ENCODE data around the gene SLC38A1.
"Not testable (repeated sequence)": the region's sequence is repeated elsewhere in the genome, so short reads cannot be mapped to it uniquely, and the experiment has no call there.

SLC38A1 gene

GRCh38 chr12:46205294-46205693 lies 63.5 kb downstream of the SLC38A1 start:
- no peak for DNase-seq

DNA sequence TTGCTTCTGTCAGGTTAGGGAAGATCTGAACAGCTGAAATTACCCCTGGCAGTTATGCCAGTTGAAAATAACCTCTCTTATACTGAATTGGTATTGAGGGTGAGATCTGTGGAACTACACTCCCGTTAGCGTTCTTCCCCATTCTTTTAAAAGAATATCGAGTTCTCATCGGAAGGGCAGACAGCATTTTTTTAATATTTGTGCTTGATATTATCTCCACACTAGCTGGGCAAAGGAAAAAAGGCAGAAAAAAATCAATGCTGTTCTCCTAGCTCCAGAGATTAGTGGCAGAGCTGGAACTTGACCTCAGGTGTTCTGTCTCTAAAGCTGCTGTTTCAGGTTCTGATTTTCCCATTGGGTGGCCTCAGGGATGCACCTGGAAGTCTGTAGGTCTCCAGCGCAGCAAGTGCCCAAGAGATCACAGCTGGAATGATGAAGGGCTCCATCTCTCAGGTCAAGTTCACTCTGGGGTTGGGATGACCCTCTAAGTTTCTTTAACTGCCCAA lies 67.5 kb downstream of the SLC38A1 start:
- DNase-seq: no peak

GRCh38 chr12:46200551-46200950 lies 68.3 kb downstream of the SLC38A1 start:
- no peak for DNase-seq

DNA sequence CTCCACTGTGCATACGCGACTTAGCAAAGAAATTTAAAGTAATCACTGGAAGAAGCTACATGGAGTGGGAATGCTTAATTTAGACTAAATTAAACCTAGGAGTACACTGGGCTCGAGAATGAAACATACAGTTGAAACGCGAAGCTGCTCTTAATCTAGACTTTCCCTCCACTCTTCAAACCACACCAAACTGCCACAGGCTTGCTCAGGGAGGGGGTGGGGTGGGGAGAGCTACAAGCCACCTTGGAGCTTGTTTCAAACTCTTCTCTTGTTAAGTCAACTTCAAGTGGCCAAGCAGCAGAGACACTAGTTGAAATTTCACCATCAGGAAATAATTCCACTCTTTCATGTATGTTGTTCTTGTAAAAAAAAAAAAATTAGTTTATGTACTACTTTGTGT lies 69.9 kb downstream of the SLC38A1 start:
- no peak for DNase-seq

- DNase-seq: no peak
Observed at GRCh38 chr12:46197883-46198282, 71.0 kb downstream of the SLC38A1 start.

GRCh38 chr12:46190533-46190932 lies 78.3 kb downstream of the SLC38A1 start:
- not testable (repeated sequence) for DNase-seq

DNA sequence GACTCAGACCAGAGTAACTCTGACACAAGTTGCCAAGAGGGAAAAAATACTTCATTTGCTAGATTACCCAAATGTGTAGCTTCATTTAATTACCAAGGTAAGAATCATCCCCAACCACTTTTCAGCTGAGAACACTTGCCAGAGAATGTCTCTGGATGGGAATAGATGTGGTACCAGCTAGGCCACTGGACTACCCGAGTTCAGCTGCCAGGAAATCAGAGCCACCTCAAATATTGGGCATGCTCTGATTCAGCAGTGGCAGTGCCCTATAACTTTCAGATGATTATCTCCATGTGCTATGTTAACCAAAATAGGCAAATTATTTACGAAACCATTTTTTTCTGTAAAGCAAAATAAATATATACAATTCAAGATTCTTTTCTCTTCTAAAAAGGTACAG lies 80.7 kb downstream of the SLC38A1 start:
- no peak for DNase-seq

- DNase-seq: no peak
Observed at GRCh38 chr12:46187023-46187422, 81.8 kb downstream of the SLC38A1 start.

GRCh38 chr12:46186088-46186487 lies 82.8 kb downstream of the SLC38A1 start:
- DNase-seq: no peak

- no peak for DNase-seq
Observed at GRCh38 chr12:46185686-46186085, 83.2 kb downstream of the SLC38A1 start.

DNA sequence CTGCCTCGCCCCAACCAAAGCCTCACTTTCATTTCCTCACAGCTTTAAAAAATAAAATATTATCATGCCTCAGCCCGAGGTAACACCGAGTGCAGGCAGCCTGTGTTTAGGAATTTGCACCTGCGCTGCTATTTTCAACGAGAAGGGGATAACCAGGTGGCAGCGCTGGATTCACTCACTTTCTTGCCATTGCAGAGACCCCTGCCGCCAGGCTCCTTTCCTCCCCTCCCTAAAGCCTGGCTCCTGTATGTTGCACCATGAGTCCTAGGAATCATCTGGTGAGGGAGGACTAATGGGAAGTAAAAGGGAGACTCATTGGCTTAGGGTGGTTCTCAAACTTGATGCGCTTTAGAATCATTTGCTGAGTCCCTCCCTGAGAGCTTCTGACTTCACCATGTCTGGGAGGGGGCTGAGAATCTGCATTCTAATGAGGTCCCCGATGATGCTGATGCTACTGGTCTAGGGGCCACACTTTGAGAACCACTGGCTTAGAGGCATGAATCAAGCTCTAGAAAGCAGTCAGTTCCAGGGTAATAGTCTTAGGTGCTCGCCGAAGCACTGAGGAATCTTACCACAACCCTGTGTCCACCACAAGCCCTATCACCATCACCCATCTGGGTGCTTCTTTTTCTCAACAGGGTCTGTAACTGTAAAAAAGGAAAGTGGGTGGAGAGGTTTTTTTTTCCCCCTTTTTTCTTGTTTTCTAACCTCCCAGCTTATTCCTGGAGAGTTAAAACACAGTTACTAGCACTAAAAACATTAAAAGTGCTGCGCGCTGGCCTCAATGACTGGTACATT lies 83.8 kb downstream of the SLC38A1 start:
- no peak for DNase-seq

- DNase-seq: no peak
Observed at GRCh38 chr12:46183112-46183511, 85.7 kb downstream of the SLC38A1 start.

DNA sequence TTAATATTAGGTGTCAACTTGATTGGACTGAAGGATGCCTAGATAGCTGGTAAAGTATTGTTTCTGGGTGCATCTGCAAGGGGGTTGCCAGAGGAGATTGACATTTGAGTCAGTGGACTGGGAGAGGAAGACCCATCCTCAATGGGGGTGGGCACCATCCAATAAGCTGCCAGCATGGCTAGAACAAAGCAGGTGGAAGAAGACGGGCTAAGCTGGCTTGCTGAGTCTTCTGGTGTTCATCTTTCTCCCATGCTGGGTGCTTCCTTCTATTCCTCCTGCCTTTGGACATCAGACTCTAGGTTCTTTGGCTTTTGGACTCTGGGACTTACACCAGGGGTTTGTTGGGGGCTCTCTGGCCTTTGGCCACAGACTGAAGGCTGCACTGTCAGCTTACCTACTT lies 87.4 kb downstream of the SLC38A1 start:
- no peak for DNase-seq

DNA sequence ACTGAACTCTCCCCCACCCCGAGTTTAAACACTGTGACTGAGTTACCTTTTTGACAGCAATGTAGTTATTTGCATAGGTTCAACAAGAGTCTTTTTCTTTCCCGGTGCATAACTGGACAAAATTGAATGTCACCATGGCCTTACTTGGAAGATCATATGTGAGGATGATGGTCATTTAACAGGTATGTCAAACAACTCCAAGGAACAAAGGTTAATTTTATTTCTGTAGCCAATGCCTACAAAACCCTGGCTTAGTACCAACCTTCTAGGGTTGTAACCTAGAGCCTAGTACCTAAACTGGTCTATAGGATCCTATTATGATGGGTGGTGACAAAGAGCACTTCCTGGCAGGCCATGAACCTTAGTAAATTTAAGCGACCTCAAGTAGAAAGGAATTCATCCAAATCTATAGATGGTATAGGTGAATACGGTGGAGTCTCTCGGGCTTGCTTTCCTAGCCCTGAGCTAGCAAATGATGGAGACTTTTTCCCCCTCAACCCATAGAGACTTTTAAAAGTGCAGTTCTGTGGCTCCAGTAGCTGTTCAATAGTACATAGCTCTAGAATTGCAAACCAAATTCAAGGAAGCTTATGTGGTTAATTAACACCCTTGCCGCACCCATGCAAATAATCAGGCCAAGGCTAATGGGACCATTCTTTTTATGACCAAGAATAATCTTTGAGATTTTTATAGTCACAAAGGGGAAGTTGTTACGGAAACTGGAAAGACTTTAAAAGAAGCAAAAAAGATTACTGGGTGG lies 89.0 kb downstream of the SLC38A1 start:
- DNase-seq: no peak

GRCh38 chr12:46177837-46178608 lies 90.8 kb downstream of the SLC38A1 start:
- DNase-seq: no peak

DNA sequence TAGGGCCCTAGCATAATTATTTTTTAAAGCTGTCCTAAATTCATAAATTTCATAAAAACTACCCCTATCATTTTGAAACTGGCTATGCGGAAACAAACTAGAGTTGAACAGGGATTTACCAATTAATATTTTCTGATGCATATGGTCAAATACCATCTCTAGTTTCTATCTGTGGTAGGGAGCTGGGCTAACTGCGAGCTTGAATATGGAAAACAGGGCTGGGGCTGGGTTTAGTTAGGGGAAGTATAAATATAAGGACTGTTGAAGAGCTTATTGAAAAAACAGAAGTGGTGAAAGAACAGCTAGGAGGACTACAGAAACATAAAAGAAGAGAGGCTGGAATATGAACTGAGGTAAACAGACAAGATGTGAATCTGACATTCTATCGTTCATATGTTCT lies 91.8 kb downstream of the SLC38A1 start:
- DNase-seq: no peak

DNA sequence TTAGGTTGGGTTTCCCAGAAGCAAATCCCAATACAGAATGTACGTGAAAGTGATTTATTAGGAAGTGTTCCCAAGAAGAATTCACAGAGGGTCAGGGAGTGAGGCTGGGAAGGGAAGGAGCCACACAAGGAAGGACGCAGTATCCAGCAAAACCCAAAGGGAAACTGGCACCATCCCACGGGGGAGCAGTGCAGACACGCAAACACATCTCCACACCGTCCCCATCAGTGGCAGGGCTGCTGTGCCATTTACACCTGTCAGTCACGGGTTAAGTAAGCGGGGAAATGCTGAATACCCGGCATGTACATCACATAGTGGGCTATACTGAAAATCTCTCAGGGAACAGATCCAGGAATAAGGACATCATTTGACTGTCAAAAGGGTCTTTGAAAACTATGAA lies 93.9 kb downstream of the SLC38A1 start:
- DNase-seq: no peak

DNA sequence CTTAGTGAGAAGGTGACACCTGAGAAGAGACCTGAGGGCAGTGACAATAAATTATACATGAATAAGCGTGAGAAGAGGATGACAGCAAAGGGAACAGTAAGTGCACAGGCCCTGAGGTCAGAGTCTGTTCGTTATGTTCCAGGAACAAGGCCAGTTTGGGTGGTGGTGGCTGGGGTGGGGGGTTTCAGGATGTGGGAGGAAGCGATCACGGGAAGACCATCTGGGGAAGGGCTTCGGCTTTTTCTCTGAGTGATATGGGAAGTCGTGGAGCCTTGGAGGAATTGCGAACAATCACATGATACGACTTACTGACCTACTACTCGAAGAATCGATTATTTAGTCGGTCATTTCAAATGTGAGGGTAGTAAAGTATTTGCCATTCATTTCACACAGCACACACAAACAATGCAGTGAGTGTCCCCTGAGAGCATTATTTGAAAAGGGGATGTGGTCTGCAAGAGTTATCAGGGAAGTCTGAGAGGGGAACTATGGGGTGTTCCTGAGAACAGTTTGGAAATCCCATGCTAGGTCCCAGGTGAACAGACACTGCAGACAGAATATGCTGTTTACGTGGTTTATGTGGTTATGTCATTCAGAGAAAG lies 94.7 kb downstream of the SLC38A1 start:
- DNase-seq: no peak

GRCh38 chr12:46168426-46168825 lies 100.4 kb downstream of the SLC38A1 start:
- no peak for DNase-seq

- no peak for DNase-seq
Observed at GRCh38 chr12:46167412-46167811, 101.4 kb downstream of the SLC38A1 start.

DNA sequence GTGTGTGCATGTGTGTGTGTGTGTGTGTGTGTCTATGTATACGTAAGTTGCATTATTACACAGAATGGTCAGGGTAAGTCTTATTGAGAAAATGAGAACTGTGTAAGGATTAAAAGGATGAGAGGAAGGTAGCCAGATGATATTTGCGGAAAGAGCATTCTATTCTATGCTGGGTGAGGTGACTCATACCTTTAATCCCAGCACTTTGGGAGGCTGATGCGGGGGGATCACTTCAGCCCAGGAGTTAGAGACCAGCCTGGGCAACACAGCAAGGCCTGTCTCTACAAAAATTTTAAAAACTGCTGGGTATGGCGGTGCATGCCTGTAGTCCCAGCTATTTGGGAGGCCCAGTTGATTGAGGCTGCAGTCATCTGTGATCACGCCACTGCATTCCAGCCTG lies 103.7 kb downstream of the SLC38A1 start:
- DNase-seq: no peak

DNA sequence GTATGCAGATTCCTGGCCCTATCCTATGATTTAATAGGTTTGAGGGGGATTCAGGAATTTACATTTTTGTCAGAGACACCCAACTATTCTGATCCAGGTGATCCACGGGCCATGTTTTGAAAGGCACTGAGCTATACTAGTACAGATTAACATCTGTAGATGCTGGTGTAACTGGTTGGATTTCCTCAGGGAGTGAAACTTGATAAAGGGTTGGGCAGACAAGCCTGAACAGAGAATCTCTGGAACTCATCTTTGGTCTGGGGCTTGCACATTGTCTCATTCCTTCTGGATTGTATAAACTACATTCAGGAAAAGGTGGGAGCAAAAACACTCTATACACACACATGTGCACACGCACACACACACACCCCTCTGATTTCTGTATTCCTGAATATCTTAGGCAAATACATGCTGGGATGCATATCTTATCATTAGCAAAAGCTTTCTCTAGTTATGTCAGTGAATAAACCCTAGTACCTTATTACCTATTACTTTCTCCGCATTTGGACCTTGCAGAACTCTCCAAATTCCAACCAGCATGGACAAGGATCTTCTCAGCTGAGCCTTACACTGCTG lies 104.6 kb downstream of the SLC38A1 start:
- no peak for DNase-seq
